BE2C (cell line): ENCODE measurements around the gene TGFBR1. TPM values are rescaled to one million over a fixed set of nuclear protein-coding genes. Genes with fewer than 3 reads are reported as not detected.
A peak's percentile ranks its signal among the peaks of the same experiment; 100 is the strongest.

Source experiments
- DNase-seq: peaks from one replicate; pipeline ENCODE4 v3.0.0-alpha.2; 2020
- H3K27me3 ChIP-seq: fragments of 250-450 bp; sonication (Bioruptor Pico); 2 replicates; pipeline ENCODE4 v1.5.1; 2020; ENCODE audit warnings: mild to moderate bottlenecking
- H3K36me3 ChIP-seq: fragments of 250-450 bp; sonication (Bioruptor Pico); 2 replicates; pipeline ENCODE4 v1.5.1; 2020; ENCODE audit warnings: mild to moderate bottlenecking
- H3K4me1 ChIP-seq: fragments of 250-450 bp; sonication (Bioruptor Pico); 2 replicates; pipeline ENCODE4 v1.5.1; 2020
- H3K4me3 ChIP-seq: 2 replicates; pipeline ENCODE4 v1.5.1; 2011; ENCODE audit warnings: low read depth, low read length
- H3K9me3 ChIP-seq: fragments of 250-450 bp; sonication (Bioruptor Pico); 2 replicates; pipeline ENCODE4 v1.5.1; 2020
- CTCF ChIP-seq: IDR thresholded peaks from 2 replicates; pipeline ENCODE4 v1.5.1; 2012; ENCODE audit warnings: mild to moderate bottlenecking, low read depth, low read length
- polyA plus RNA-seq: library from polyadenylated mRNA; unstranded; fragments of >200 nt; gene quantifications from one replicate; pipeline ENCODE4 v1.2.1, GENCODE V29; 2012; ENCODE audit warnings: low read depth, missing spikeins; ENCODE audit not compliant: insufficient read length, insufficient read depth

TGFBR1 gene
- polyA plus RNA-seq: 3.2 TPM

- DNase-seq: peak; percentile 97
- Histone ChIP-seq H3K4me3 (peak within 1 kb of the TSS; percentile 73), H3K27me3 (no peaks in the 10 kb centered on the region), H3K9me3 (peaks cover 2% of the 10 kb centered on the region; the same call in 1 of the 2 replicates), H3K4me1 (no peaks in the 10 kb centered on the region; the same call in 1 of the 2 replicates), H3K36me3 (no peaks in the 10 kb centered on the region)
- TF ChIP-seq CTCF: no peak
These were observed at the start of gene TGFBR1 for GRCh38 chr9:99104459-99105151. Gene TGFBR1 (plus strand): TSS chr9:99105113. CDS start chr9:99105206, 93 bp downstream.

- no peak for TF ChIP-seq CTCF
- H3K27me3 ChIP-seq: peaks cover 12% of the 10 kb centered on the region; the same call in 1 of the 2 replicates
- H3K9me3 ChIP-seq: no peaks in the 10 kb centered on the region
- no peak for DNase-seq
- H3K4me1 ChIP-seq: no peaks in the 10 kb centered on the region
- H3K4me3 ChIP-seq: no peak overlapping the region
- no peaks in the 10 kb centered on the region for H3K36me3 ChIP-seq
These were observed 49.5 kb upstream of the TGFBR1 start for GRCh38 chr9:99055384-99055783.

GRCh38 chr9:99056186-99056585 lies 48.7 kb upstream of the TGFBR1 start:
- Histone ChIP-seq H3K4me1 (no peaks in the 10 kb centered on the region), H3K9me3 (no peaks in the 10 kb centered on the region)
- no peak for TF ChIP-seq CTCF

GRCh38 chr9:99056886-99057664 lies 47.8 kb upstream of the TGFBR1 start:
- DNase-seq: no peak
- peaks cover 12% of the 10 kb centered on the region; the same call in 1 of the 2 replicates for H3K27me3 ChIP-seq
- no peaks in the 10 kb centered on the region for H3K4me1 ChIP-seq
- TF ChIP-seq CTCF: no peak
- no peaks in the 10 kb centered on the region for H3K9me3 ChIP-seq
- no peaks in the 10 kb centered on the region for H3K36me3 ChIP-seq
- H3K4me3 ChIP-seq: no peak overlapping the region

More at GRCh38 chr9:99056186-99056585, 48.7 kb upstream of the TGFBR1 start:
- Histone ChIP-seq H3K4me3 (no peak overlapping the region), H3K36me3 (no peaks in the 10 kb centered on the region), H3K27me3 (peaks cover 12% of the 10 kb centered on the region; the same call in 1 of the 2 replicates)
- DNase-seq: no peak

- Histone ChIP-seq H3K4me3 (no peak overlapping the region), H3K4me1 (no peaks in the 10 kb centered on the region), H3K9me3 (no peaks in the 10 kb centered on the region), H3K27me3 (peaks cover 12% of the 10 kb centered on the region; the same call in 1 of the 2 replicates), H3K36me3 (no peaks in the 10 kb centered on the region)
- no peak for DNase-seq
- no peak for TF ChIP-seq CTCF
These were observed 47.0 kb upstream of the TGFBR1 start for GRCh38 chr9:99057665-99058625.
